Progenitor cell of endocrine pancreas (in vitro differentiated cells): Measurements from ENCODE around the gene ZMYND12. TPM values are rescaled to one million over a fixed set of nuclear protein-coding genes. Genes with fewer than 3 reads are reported as not detected.

Experiments used
- DNase-seq: peaks from one replicate; pipeline ENCODE4 v3.0.0; 2021; ENCODE audit warnings: low spot score; ENCODE audit not compliant: unreplicated experiment
- H3K27ac Mint-ChIP-seq: 2 replicates; pipeline ENCODE4 v1.8.0; 2021; ENCODE audit warnings: mild to moderate bottlenecking, moderate library complexity, mixed read lengths
- H3K27me3 Mint-ChIP-seq: 2 replicates; pipeline ENCODE4 v1.8.0; 2021; ENCODE audit warnings: mixed read lengths
- H3K36me3 Mint-ChIP-seq: 2 replicates; pipeline ENCODE4 v1.8.0; 2022; ENCODE audit warnings: mixed read lengths; ENCODE audit not compliant: insufficient read depth
- H3K4me1 Mint-ChIP-seq: 2 replicates; pipeline ENCODE4 v1.8.0; 2021; ENCODE audit warnings: low read depth, mixed read lengths
- H3K4me3 Mint-ChIP-seq: 2 replicates; pipeline ENCODE4 v1.8.0; 2021; ENCODE audit warnings: low read depth, mild to moderate bottlenecking, moderate library complexity, mixed read lengths
- H3K9me3 Mint-ChIP-seq: 2 replicates; pipeline ENCODE4 v1.8.0; 2021; ENCODE audit warnings: low read depth, mixed read lengths
- CTCF ChIP-seq: fragments of 200-600 bp; sonication (generic); IDR thresholded peaks from one replicate; pipeline ENCODE4 v1.5.0; 2021; ENCODE audit warnings: antibody characterized with exemption, mild to moderate bottlenecking; ENCODE audit not compliant: unreplicated experiment
- total RNA-seq: library from RNA; stranded (reverse); gene quantifications from 2 replicates; pipeline ENCODE4 v1.2.1, GENCODE V29; 2021

The ZMYND12 gene
- total RNA-seq, 1 donor from 2014 or later, result 2.0 TPM

- DNase-seq, result no peak
- no peaks in the 10 kb centered on the region for H3K9me3 Mint-ChIP-seq
- TF ChIP-seq CTCF, result no peak
- no peaks in the 10 kb centered on the region for H3K36me3 Mint-ChIP-seq
- no peak overlapping the region for H3K27ac Mint-ChIP-seq
- H3K4me1 Mint-ChIP-seq, result peaks cover 11% of the 10 kb centered on the region
- H3K27me3 Mint-ChIP-seq, result no peaks in the 10 kb centered on the region
- no peak overlapping the region for H3K4me3 Mint-ChIP-seq
These were observed 25.3 kb downstream of the ZMYND12 start for GRCh38 chr1:42430286-42431135.

- H3K27ac Mint-ChIP-seq, result no peak overlapping the region
- TF ChIP-seq CTCF, result no peak
- peaks cover 11% of the 10 kb centered on the region for H3K4me1 Mint-ChIP-seq
- no peaks in the 10 kb centered on the region for H3K27me3 Mint-ChIP-seq
- no peak for DNase-seq
- H3K9me3 Mint-ChIP-seq, result no peaks in the 10 kb centered on the region
- no peak overlapping the region for H3K4me3 Mint-ChIP-seq
- no peaks in the 10 kb centered on the region for H3K36me3 Mint-ChIP-seq
These were observed 26.2 kb downstream of the ZMYND12 start for GRCh38 chr1:42429603-42430002.

- no peak overlapping the region for H3K27ac Mint-ChIP-seq
- H3K36me3 Mint-ChIP-seq, result no peaks in the 10 kb centered on the region
- no peaks in the 10 kb centered on the region for H3K27me3 Mint-ChIP-seq
- no peaks in the 10 kb centered on the region for H3K9me3 Mint-ChIP-seq
- H3K4me3 Mint-ChIP-seq, result no peak overlapping the region
- peaks cover 12% of the 10 kb centered on the region for H3K4me1 Mint-ChIP-seq
- DNase-seq, result no peak
- no peak for TF ChIP-seq CTCF
These were observed 28.6 kb downstream of the ZMYND12 start for GRCh38 chr1:42427240-42427639.

GRCh38 chr1:42424201-42424600, 31.6 kb downstream of the ZMYND12 start:
- DNase-seq, result no peak
- no peak overlapping the region for H3K4me3 Mint-ChIP-seq
- H3K27me3 Mint-ChIP-seq, result peaks cover 5% of the 10 kb centered on the region
- TF ChIP-seq CTCF, result no peak
- H3K27ac Mint-ChIP-seq, result no peak overlapping the region
- no peaks in the 10 kb centered on the region for H3K36me3 Mint-ChIP-seq
- peaks cover 1% of the 10 kb centered on the region for H3K4me1 Mint-ChIP-seq
- no peaks in the 10 kb centered on the region for H3K9me3 Mint-ChIP-seq

GRCh38 chr1:42423681-42424080, 32.1 kb downstream of the ZMYND12 start:
- Mint-ChIP-seq H3K4me1 (peaks cover 1% of the 10 kb centered on the region), H3K36me3 (no peaks in the 10 kb centered on the region), H3K27me3 (peaks cover 5% of the 10 kb centered on the region), H3K9me3 (no peaks in the 10 kb centered on the region), H3K4me3 (no peak overlapping the region), H3K27ac (no peak overlapping the region)
- no peak for DNase-seq
- no peak for TF ChIP-seq CTCF
